ENCODE data around the gene NEDD4L.

NEDD4L gene

DNA sequence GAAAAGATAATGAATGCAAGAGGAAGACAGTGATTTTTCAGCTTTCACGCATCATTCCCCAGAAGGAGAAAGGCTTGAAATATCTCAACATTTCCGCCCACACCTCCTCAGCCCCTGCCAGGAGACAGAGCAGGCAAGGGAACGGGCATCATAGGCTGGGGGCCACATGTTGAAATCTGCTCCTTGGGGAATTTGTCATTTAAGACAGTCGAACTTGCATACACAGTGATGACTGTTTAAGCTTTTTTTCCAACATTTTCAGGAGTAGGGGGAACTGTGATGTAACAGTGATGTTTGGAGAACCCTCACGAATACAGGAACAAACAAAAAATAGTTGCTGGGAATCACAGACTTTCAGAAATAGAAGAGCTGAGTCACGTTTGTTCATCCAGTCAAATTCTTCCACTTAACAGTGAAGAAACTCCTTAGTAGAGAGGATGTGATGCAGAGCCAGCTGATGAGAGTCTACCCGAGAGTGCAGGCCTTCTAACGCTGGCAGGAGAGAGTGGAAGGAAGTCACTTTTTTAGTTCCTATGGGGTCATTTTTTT lies 318.1 kb downstream of the NEDD4L start:
- CTCF ChIA-PET, result interaction anchor here (1.3 to 2.6 kb wide), 2 partner anchors 12 to 134 kb away, joined by 3 to 12 read pairs; no protein-coding TSS in a partner anchor
- TF ChIP-seq, protein P1, sequence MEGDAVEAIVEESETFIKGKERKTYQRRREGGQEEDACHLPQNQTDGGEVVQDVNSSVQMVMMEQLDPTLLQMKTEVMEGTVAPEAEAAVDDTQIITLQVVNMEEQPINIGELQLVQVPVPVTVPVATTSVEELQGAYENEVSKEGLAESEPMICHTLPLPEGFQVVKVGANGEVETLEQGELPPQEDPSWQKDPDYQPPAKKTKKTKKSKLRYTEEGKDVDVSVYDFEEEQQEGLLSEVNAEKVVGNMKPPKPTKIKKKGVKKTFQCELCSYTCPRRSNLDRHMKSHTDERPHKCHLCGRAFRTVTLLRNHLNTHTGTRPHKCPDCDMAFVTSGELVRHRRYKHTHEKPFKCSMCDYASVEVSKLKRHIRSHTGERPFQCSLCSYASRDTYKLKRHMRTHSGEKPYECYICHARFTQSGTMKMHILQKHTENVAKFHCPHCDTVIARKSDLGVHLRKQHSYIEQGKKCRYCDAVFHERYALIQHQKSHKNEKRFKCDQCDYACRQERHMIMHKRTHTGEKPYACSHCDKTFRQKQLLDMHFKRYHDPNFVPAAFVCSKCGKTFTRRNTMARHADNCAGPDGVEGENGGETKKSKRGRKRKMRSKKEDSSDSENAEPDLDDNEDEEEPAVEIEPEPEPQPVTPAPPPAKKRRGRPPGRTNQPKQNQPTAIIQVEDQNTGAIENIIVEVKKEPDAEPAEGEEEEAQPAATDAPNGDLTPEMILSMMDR (IDR thresholded peaks at IDR 0.05; ENCODE audit: control extremely low read depth, extremely low read depth, low read depth, missing control alignments), result no peak
- POLR2A ChIA-PET, result no interaction called here
- no peak for DNase-seq (ENCODE audit: extremely low spot score)

DNA sequence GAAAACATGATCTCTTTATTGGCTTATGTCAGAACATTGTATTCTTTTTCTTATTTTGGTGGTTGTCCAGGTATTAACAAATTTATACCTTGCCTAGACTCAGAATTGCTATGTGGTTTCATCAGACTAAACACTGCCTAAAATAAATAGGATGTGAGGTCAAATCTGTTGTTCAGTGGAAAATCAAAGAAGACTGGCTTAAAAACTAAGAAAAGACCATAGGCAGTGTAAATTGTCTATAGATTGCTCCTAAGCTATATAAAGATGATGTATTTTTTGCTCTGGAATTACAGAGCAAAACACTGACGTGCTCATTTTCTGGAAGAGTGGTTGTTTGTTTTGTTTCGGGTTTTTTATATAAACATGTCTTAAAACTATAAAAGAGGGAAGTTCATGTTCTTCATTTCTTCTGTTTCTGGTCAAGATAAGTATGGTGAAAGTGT lies 318.8 kb downstream of the NEDD4L start:
- TF ChIP-seq, protein P1 (IDR thresholded peaks at IDR 0.05; ENCODE audit: control extremely low read depth, extremely low read depth, low read depth, missing control alignments), result no peak
- no peak for DNase-seq (ENCODE audit: extremely low spot score)
- CTCF ChIA-PET, result interaction anchor here (2.6 kb wide), 1 partner anchor 13 kb away, joined by 12 read pairs; no protein-coding TSS in a partner anchor
- POLR2A ChIA-PET, result no interaction called here

- DNase-seq (ENCODE audit: extremely low spot score), result no peak
- TF ChIP-seq, protein P1 (IDR thresholded peaks at IDR 0.05; ENCODE audit: control extremely low read depth, extremely low read depth, low read depth, missing control alignments), result no peak
- ChIA-PET CTCF (interaction anchor here (2.6 kb wide), 1 partner anchor 14 kb away, joined by 12 read pairs; no protein-coding TSS in a partner anchor), POLR2A (no interaction called here)
Observed at GRCh38 chr18:58363767-58364540, 319.9 kb downstream of the NEDD4L start.

GRCh38 chr18:58364876-58365528 lies 321.0 kb downstream of the NEDD4L start:
- no peak for DNase-seq (ENCODE audit: extremely low spot score)
- POLR2A ChIA-PET, result no interaction called here
- CTCF ChIA-PET, result no interaction called here
- TF ChIP-seq, protein P1 (IDR thresholded peaks at IDR 0.05; ENCODE audit: control extremely low read depth, extremely low read depth, low read depth, missing control alignments), result no peak

DNA sequence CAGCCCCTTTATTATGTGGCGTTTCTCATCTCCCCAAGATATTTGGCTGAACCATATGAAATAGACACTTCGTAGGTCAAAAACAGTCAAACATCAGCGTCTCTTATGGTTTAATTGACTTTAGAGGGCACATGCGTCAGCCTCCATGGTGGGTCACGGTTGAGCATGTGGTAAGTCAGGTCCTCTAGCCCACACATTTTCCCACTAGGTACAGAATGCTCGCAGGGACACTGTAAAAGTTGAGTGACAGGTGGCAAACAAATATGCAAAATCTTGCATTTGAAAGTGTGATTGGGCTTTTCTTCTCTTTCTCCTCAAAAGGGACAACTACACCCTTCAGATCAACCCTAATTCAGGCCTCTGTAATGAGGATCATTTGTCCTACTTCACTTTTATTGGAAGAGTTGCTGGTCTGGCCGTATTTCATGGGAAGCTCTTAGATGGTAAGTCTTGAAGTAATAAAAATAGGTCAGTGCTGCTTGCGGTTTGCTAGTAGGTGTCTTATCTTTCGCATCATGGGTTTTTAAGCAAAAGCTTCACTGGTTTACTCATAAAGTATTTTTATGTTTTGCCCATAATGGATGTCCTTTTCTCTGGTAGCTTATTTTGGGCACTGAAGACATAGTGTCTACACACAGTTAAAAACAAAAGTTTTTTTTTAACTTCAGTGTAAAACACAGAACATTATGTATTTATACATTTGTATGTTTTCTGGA lies 323.6 kb downstream of the NEDD4L start:
- DNase-seq (ENCODE audit: extremely low spot score), result no peak
- TF ChIP-seq, protein P1 (IDR thresholded peaks at IDR 0.05; ENCODE audit: control extremely low read depth, extremely low read depth, low read depth, missing control alignments), result no peak
- ChIA-PET POLR2A (no interaction called here), CTCF (interaction anchor here (1.4 to 1.6 kb wide), 2 partner anchors 17 to 397 kb away, joined by 4 to 5 read pairs; no protein-coding TSS in a partner anchor)

- no peak for DNase-seq (ENCODE audit: extremely low spot score)
- TF ChIP-seq, protein P1 (IDR thresholded peaks at IDR 0.05; ENCODE audit: control extremely low read depth, extremely low read depth, low read depth, missing control alignments), result no peak
- ChIA-PET CTCF (no interaction called here), POLR2A (no interaction called here)
Observed at GRCh38 chr18:58369616-58370015, 325.6 kb downstream of the NEDD4L start.
